HG02642 (cell line): Measurements from ENCODE around the gene NHS.
"Not testable (repeated sequence)": the region's sequence is repeated elsewhere in the genome, so short reads cannot be mapped to it uniquely, and the experiment has no call there.

Experiments used
- ATAC-seq: cut with Tn5 transposase; IDR thresholded peaks from one replicate; pipeline ENCODE4 v1.9.1; 2021; ENCODE audit warnings: mild to moderate bottlenecking; ENCODE audit not compliant: unreplicated experiment, poor library complexity

The NHS gene

GRCh38 chrX:17484592-17484991 is 109.6 kb downstream of the NHS start:
- ATAC-seq = no peak

- no peak for ATAC-seq
Observed at GRCh38 chrX:17485391-17485790, 110.4 kb downstream of the NHS start.

- ATAC-seq = no peak
Observed at GRCh38 chrX:17488036-17488435, 113.0 kb downstream of the NHS start.

DNA sequence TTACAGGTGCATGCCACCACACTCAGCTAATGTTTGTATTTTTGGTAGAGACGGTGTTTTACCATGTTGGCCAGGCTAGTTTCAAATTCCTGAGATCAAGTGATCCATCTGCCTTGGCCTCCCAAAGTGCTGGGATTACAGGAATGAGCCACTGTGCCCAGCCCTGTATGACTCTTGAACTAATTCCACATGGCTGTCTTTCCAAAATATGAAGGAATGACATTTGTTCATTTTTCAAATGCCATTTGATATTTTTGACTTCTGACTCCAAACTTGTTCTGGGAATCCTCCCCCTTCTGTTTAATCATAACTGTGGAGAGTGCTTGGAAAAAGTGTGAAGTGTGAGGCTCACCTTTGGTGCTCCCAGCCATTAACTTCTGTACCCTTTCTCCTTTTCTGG is 119.2 kb downstream of the NHS start:
- no peak for ATAC-seq

DNA sequence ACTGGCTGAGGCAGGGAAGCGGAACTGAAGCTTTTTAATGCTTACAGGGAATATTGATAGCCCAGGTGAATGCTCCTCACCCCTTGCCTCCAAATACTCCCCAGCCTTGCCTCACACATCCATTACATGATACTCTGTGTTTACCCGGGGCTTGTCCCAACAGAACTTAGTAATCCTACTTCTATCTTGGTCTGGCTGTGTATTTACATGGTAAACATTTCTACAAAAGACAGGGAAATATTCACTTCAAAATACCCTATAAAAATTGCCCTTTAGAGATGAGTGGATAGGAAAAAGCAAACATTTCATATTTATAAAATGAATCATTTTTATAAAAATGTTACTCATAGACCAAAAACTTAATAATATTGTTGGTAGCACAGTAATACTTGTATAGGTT is 120.1 kb downstream of the NHS start:
- no peak for ATAC-seq

DNA sequence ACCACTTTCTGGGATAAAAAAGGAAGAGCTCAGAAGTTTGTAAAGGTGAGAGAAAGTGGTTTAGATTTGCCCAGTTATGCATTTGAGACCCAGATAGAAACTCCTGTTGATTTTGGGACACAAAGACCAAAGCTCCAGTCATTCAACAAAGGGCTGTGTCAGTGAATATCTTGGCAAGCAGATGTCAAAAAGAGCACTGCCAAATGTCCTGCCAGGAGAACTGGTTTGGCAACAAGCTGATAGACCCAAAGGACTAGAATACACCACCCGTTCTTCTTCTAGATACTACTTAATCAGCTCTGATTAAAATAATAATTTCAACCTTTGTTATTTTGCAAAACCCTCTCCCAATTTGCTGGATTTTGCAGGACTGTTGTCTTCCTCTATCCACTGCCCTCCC is 121.4 kb downstream of the NHS start:
- no peak for ATAC-seq

DNA sequence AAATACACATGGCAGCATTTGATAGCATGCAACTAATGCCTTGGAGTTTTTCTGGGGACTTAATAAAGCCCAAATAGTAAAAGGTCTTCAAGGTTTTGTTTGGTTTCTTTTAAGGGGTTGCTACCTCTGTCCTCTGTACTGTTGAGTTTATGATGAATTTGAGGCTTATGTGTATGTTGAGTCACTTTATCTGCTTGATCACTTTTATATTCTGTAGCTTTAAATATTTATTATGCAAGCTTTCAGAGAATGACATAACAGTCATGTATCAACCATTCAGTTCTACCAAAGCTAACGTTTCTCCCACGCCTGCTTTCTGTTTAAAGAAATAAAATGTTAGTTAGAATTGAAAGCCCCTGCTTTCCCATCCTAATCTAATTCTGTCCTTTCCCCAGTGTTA is 122.2 kb downstream of the NHS start:
- ATAC-seq = no peak

DNA sequence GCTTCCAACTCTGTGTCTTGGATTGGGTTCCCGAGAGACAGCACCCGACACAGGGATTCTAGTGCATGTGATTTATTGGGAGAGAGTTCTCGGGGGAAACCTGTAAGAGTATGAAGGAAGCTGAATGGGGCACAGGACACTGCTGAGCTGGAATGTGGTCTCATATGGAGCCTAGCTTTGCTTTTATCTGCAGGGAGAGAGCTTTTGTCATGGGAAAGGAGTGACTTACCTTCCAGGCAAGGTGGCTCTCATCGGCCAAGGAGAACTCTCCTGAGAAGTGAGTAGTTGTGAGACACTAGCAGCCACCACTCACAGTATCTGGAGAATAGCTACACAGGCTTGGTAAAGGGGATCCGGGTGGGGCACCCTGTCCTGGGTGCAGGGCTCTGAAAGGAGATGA is 124.5 kb downstream of the NHS start:
- no peak for ATAC-seq

GRCh38 chrX:17500145-17500579 is 125.2 kb downstream of the NHS start:
- no peak for ATAC-seq

GRCh38 chrX:17501746-17502145 is 126.7 kb downstream of the NHS start:
- ATAC-seq = no peak

GRCh38 chrX:17506352-17506751 is 131.4 kb downstream of the NHS start:
- not testable (repeated sequence) for ATAC-seq

GRCh38 chrX:17511556-17511955 is 136.6 kb downstream of the NHS start:
- ATAC-seq = no peak

DNA sequence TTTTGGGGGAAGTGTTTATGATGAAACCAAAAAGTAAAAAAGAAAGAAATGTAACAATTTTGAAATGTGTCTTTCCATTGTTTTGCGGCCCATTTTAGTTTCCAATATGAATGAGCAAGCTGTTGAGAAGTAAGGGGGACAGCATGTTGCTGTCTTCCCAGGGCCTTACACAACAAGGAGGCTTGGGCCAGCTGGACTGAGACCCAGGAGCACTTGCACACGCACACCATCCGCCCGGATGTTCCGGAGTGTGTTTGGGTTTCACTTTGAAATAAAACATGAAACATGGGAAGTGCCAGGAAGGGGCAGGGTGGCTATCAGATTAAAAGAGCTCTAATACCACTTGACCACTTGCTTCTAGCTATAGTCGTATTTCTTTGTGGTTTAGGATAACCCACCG is 144.4 kb downstream of the NHS start:
- no peak for ATAC-seq

DNA sequence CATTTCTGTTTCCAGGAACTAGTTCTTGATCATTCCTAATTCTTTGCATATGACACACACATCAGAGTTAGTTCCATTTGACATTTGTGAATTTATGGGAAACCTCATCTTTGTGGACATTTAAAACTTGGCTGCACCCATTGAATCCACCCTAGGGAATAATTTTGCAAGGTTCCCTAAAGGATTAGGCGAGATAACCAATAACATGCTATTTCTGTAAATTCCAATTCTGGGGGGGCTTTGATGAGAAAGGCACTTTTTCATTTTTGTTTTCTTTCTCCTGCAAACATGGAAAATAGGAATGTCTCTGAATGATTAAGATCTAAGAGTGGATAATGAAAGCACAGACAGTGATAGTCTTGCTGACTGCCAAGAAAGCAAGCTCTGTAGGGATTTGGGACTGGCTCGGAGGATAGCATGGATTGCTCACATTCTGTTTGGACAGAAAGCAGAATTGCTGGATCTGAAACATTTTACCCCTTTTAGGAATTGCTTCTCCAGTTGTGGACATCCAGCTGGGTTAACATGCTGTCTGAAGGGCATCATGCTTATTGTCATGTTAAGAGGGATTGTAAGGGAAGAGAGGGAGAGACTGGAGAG is 145.1 kb downstream of the NHS start:
- ATAC-seq = no peak

DNA sequence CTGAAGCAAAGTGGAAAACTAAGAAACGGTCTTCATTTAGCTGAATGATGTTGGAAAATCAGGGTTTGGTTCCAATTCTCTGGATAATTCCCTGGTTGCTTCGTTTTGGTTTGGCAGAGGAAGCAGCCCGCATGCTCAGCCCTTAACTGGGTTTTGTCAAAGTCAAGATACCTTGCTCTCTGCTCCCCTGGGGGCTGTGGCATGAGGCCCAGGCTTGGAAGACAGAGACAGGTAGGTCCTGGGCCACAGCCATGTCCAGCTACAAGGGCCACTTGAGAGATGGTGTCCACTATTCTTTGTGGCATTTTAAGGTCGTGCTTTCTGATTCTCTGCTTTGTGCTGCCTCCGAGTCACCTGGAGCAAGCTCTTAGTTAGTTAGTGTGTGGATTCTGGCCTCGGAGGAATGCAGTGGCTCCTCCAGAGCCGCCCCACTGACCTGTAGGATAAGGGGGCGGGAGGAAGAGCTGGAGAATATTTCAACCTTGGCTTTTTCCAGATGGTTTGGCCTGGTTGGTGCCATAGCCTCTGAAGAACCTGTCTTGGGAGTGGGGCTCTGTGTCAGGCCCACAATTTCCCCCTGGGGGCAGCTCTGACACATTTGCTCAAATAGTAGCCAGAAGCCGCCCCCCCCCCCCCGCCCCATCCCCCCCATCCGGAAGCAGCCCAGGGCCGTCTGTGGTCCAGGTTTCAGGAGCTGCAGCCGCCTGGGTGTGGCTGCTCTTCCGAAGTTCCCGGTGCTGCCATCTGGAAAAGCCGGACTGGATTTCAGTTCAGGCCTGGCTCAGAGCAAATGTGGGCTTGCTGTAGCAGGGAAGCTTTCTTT is 147.1 kb downstream of the NHS start:
- ATAC-seq = no peak

GRCh38 chrX:17525266-17525665 is 150.3 kb downstream of the NHS start:
- ATAC-seq = no peak

DNA sequence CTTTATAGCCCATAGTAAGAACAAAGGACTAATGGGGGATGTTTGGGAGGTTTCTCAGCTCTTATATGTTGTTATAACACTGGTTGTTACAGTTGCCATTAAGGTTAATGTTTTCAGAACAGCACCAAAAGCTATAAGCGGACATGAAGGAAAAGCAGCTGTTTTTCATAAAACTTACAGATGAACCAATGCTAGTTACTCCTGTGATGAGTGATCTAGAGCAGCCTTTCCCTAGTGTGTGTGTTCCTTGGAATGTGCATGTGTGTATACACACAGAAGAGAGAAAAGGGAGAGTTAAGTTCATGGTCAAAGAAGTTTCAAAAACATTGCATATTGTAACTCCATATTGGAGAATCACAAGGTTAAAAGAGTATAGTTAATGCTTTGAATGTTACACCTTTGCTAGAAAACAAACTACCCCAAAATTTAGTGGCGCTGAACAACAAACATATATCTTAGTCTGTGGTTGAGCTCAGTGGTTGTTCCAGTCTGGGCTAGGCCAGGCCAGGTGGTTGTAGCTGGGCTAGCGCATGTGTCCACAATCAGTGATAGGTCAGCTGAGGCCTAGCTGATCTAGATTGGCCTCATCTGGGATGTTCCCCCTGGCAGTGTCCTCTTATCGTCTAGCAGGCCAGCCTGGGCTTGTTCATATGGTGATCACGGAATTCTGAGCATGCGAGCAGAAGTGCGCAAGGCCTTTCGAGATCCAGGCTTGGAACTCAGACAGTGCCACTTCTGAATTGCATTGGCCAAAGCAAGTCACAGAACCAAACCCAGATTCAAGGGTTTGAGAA is 151.0 kb downstream of the NHS start:
- no peak for ATAC-seq

DNA sequence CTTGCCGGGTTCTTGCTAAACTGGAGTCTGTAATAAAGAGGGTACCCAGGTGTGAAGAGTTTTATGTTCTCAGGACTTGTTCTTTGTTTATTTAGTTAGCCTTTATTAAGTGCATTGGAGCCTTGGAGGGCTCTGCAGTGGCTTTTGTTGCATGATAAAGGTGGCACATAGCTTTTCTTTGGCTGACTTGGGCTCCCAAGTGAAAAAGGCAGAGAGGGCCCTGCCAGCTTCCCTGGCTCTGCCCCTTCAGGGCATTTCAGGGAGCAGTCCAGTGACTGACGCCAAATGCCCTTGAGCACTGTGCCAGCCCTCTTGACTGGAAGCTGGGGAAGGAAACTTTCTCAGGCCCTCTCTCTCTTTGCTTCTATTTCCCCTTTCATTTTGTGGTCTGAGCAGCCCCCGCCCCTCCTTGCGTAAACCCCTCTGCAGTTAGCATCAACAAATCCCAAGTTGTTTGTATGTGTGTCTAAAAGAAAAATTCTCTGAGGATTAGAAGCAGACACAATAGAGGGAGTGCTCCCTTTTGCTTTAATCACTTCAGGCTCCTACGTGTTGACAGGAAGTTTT is 152.2 kb downstream of the NHS start:
- no peak for ATAC-seq

DNA sequence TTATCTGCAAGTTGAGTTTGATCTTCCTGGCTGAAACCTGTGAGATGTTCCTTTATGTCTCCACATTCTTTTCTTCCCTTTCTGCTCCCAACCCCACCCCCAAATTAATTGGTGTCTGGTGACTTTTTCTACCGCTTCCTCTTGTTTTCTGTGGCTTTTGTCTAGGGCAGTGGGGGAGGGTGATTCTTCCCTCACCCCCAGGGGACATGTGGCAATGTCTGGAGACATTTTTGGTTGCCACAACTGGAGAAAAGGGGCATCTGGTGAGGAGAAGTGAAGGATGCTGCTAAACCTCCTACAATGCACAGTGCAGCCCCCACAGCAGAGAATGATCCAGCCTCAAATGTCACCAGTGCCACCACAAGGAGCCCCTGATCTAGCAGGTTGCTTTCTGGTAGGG is 152.9 kb downstream of the NHS start:
- no peak for ATAC-seq

- ATAC-seq = no peak
Observed at GRCh38 chrX:17529151-17529745, 154.2 kb downstream of the NHS start.

DNA sequence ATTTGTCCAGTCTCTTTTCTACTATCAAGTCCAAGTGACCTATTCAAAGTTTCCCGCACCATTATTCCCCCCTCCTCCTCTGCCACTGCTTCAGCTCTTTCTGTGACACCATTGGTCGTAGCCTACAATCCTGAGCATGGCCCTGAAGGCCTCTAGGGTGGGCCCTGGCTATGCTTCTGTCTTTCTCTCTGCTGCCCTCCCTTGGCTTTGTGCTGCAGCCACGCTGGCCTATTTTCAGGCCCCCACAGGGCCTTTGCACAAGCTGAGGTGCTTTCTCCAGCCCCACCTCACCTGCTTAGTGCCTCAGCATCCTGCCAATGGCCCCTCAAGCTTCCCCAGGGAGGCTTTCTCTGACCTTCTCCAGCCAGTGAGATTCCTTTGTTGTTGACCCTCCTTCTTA is 156.5 kb downstream of the NHS start:
- ATAC-seq = no peak
